ENCODE data around the gene RASAL2. TPM values are rescaled to one million over a fixed set of nuclear protein-coding genes. Genes with fewer than 3 reads are reported as not detected.

Gene RASAL2
- total RNA-seq, 1 experiment from 2014 or later: 22.2 TPM

GRCh38 chr1:178493301-178493741 is 399.4 kb downstream of the RASAL2 start:
- TF ChIP-seq CTCF (conservative IDR thresholded peaks at IDR 0.05): no peak
- H3K4ac ChIP-seq (ENCODE audit: low read depth, low read length): no peak overlapping the region
- no peaks in the 10 kb centered on the region; the same call in 1 of the 2 replicates for H3K4me1 ChIP-seq (ENCODE audit: insufficient read depth, low read length)
- no peaks in the 10 kb centered on the region for H3K23me2 ChIP-seq (ENCODE audit: insufficient read length, low read depth, low read length, poor library complexity, severe bottlenecking)
- no peaks in the 10 kb centered on the region for H3K27me3 ChIP-seq (ENCODE audit: insufficient read depth, low read length)
- H3K79me1 ChIP-seq (ENCODE audit: insufficient read depth, low read depth, low read length, poor library complexity, severe bottlenecking): no peaks in the 10 kb centered on the region
- no peaks in the 10 kb centered on the region for H3K79me2 ChIP-seq (ENCODE audit: insufficient read depth, low read length)
- Mint-ChIP-seq H3K27me3 (ENCODE audit: low read depth) (peaks cover 6% of the 10 kb centered on the region), H3K9me3 (no peaks in the 10 kb centered on the region), H3K4me1 (peaks cover 7 to 13% of the 10 kb centered on the region in 2 experiments), H3K27ac (no peak overlapping the region), H3K4me3 (no peak overlapping the region), H3K36me3 (ENCODE audit: insufficient read depth in 1 of 3, low read depth in 3 of 3) (no peaks in the 10 kb centered on the region)
- no peak overlapping the region for H2BK12ac ChIP-seq (ENCODE audit: insufficient read length, low read depth, low read length)
- no CpG with 5 or more reads among the region's 16 CpGs for WGBS (ENCODE audit: extremely low coverage, insufficient read length, low lambda C conversion rate)
- DNase-seq: no peak
- no peak overlapping the region for H3K27ac ChIP-seq (ENCODE audit: insufficient read length, low read depth, low read length)
- no peak overlapping the region for H3K56ac ChIP-seq (ENCODE audit: insufficient read length, low read depth, low read length)
- no peak overlapping the region for H4K8ac ChIP-seq (replicated peaks; ENCODE audit: insufficient read length, low read depth, low read length)
- H2BK120ac ChIP-seq (ENCODE audit: low read depth, low read length, poor library complexity, severe bottlenecking): no peak overlapping the region
- no peak overlapping the region for H3K4me2 ChIP-seq (ENCODE audit: insufficient read depth, insufficient read length, low read length)
- no peak overlapping the region; the same call in 1 of the 2 replicates for H3K14ac ChIP-seq (ENCODE audit: insufficient read depth, low read length)
- no peaks in the 10 kb centered on the region for H3K9me3 ChIP-seq (ENCODE audit: control insufficient read depth, low read depth, low read length)
- H2BK15ac ChIP-seq (ENCODE audit: low read depth, low read length): no peak overlapping the region
- no peak overlapping the region for H3K18ac ChIP-seq (ENCODE audit: insufficient read length, low read depth, low read length)
- no peak overlapping the region for H2BK20ac ChIP-seq (ENCODE audit: low read depth, low read length, poor library complexity, severe bottlenecking)
- no peak overlapping the region for H3K23ac ChIP-seq (ENCODE audit: insufficient read length, low read depth, low read length)
- H3K9ac ChIP-seq (ENCODE audit: extremely low read depth, insufficient read length, low read length): no peak overlapping the region
- H4K5ac ChIP-seq (ENCODE audit: insufficient read length, low read depth, low read length): no peak overlapping the region
- H2AK5ac ChIP-seq (ENCODE audit: insufficient read length, low read length): no peak overlapping the region
- no peak overlapping the region for H2AFZ ChIP-seq (ENCODE audit: low read length)
- H4K20me1 ChIP-seq (ENCODE audit: control insufficient read depth, insufficient read depth, insufficient read length): no peaks in the 10 kb centered on the region
- H2BK5ac ChIP-seq (ENCODE audit: insufficient read length, low read length): no peak overlapping the region
- H4K91ac ChIP-seq (ENCODE audit: insufficient read length, low read depth, low read length): no peak overlapping the region
- H3T11ph ChIP-seq (ENCODE audit: low read length): no peak overlapping the region
